Esophagus muscularis mucosa (tissue), 4 donors: ENCODE measurements around the gene TES. TPM values are rescaled to one million over a fixed set of nuclear protein-coding genes. Genes with fewer than 3 reads are reported as not detected.
A peak's percentile ranks its signal among the peaks of the same experiment; 100 is the strongest.

Experiments
- DNase-seq: peaks from one replicate; pipeline ENCODE4 v3.0.0-alpha.2; 2017; ENCODE audit errors: extremely low spot score
- H3K27ac ChIP-seq, 4 donors: fragments of 200-600 bp; sonication (generic); replicated peaks in 1 of 4; 1 replicate in 3 of 4; 2 replicates in 1 of 4; pipeline ENCODE4 v1.5.1; 2016 to 2019; ENCODE audit warnings: mild to moderate bottlenecking in 1 of 4
- H3K27me3 ChIP-seq, 4 donors: fragments of 200-600 bp; sonication (generic); one replicate each; pipeline versions ENCODE4 v1.5.1 to v1.6.0; 2016 to 2019
- H3K36me3 ChIP-seq, 4 donors: fragments of 200-600 bp; sonication (generic); one replicate each; pipeline ENCODE4 v1.5.1; 2016 to 2019
- H3K4me1 ChIP-seq, 4 donors: fragments of 200-600 bp; sonication (generic); one replicate each; pipeline ENCODE4 v1.5.1; 2016 to 2019
- H3K4me3 ChIP-seq, 4 donors: fragments of 200-600 bp; sonication (generic); 1 replicate in 2 of 4; 2 replicates in 2 of 4; pipeline ENCODE4 v1.5.1; 2016 to 2019; ENCODE audit warnings: mild to moderate bottlenecking in 4 of 4, moderate library complexity in 1 of 4
- H3K9me3 ChIP-seq, 4 donors: fragments of 200-600 bp; sonication (generic); 1 replicate in 3 of 4; 2 replicates in 1 of 4; pipeline ENCODE4 v1.5.1; 2016 to 2019
- EP300 ChIP-seq: sonication (generic); formaldehyde crosslinking; IDR thresholded peaks from one replicate; pipeline ENCODE4 v1.6.1; 2017; ENCODE audit warnings: antibody characterized with exemption
- POLR2A ChIP-seq: fragments of 450-650 bp; IDR thresholded peaks from one replicate; pipeline ENCODE4 v1.6.1; 2017; ENCODE audit warnings: antibody characterized with exemption, moderate library complexity, mild to moderate bottlenecking, low read depth
- POLR2AphosphoS5 ChIP-seq, 2 donors: sonication (generic); formaldehyde crosslinking; IDR thresholded peaks; one replicate each; pipeline ENCODE4 v1.6.1; 2017; ENCODE audit warnings: antibody characterized with exemption in 2 of 2
- WGBS: methylation state at CpG from one replicate; pipeline ENCODE4 v1.1.5; 2018; 5-methylcytosine and 5-hydroxymethylcytosine counted together
- intact Hi-C: fragments of 100-400 bp; cut with DNase I; formaldehyde crosslinking; loops from one replicate; pipeline ENCODE4 v1.15.1; 2023
- total RNA-seq, 4 donors: library from RNA; depleted of rRNA; stranded (reverse); fragments of >200 nt; gene quantifications; one replicate each; pipeline versions ENCODE4 v1.1.0 to v1.2.1, GENCODE V29; 2016
- TF ChIP-seq, protein P1 (sequence below), 3 experiments: fragments of 200-600 bp in 2 of 3; fragments of 450-650 bp in 1 of 3; sonication (generic) in 2 of 3; IDR thresholded peaks; one replicate each; pipeline ENCODE4 v1.5.1; 2017 to 2019; ENCODE audit warnings: antibody characterized with exemption in 3 of 3, mild to moderate bottlenecking in 2 of 3, moderate library complexity in 1 of 3

The TES gene
- total RNA-seq, 4 donors from 2014 or later = 213 to 356 (median 265) TPM

- intact Hi-C loops = no loop called here
- H3K27ac ChIP-seq = no peak overlapping the region
- peaks cover 0 to 8% (median 3%) of the 10 kb centered on the region in 4 donors for H3K4me1 ChIP-seq
- no peaks in the 10 kb centered on the region for H3K27me3 ChIP-seq
- WGBS = 94% methylated on average over 1 of the region's 1 CpG
- no peak for DNase-seq
- TF ChIP-seq EP300 (no peak), POLR2AphosphoS5 (IDR thresholded peaks at IDR 0.05) (no peak), POLR2A (no peak)
- TF ChIP-seq, protein P1, sequence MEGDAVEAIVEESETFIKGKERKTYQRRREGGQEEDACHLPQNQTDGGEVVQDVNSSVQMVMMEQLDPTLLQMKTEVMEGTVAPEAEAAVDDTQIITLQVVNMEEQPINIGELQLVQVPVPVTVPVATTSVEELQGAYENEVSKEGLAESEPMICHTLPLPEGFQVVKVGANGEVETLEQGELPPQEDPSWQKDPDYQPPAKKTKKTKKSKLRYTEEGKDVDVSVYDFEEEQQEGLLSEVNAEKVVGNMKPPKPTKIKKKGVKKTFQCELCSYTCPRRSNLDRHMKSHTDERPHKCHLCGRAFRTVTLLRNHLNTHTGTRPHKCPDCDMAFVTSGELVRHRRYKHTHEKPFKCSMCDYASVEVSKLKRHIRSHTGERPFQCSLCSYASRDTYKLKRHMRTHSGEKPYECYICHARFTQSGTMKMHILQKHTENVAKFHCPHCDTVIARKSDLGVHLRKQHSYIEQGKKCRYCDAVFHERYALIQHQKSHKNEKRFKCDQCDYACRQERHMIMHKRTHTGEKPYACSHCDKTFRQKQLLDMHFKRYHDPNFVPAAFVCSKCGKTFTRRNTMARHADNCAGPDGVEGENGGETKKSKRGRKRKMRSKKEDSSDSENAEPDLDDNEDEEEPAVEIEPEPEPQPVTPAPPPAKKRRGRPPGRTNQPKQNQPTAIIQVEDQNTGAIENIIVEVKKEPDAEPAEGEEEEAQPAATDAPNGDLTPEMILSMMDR (IDR thresholded peaks at IDR 0.05) = no peak
- no peaks in the 10 kb centered on the region for H3K9me3 ChIP-seq
- no peaks in the 10 kb centered on the region for H3K36me3 ChIP-seq
- H3K4me3 ChIP-seq = no peak overlapping the region
Measured at GRCh38 chr7:116206141-116206540, 4.2 kb upstream of the TES start.

DNA sequence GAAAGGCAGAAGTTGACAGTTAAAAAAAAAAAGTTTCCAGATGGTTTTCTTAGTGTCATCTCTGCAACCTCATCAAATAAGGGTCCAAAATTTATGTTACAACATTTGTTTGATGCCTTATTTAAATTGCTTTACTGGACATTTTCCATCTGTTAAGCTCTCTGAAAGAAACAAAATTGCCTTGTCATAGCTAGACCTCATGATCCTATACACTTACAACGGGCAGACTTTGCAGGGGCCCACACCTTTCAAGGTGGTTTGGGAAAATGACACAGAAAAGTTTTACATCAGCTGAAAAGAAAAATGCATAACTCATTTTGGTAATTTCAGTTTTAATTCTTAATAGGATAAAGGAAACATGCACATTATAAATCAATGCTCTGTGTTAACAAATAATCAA, 1.4 kb upstream of the TES start:
- H3K4me3 ChIP-seq = no peak overlapping the region
- no peak for DNase-seq
- H3K27ac ChIP-seq = no peak overlapping the region
- no peaks in the 10 kb centered on the region for H3K36me3 ChIP-seq
- no peak for TF ChIP-seq POLR2A
- no peak for TF ChIP-seq POLR2AphosphoS5 (IDR thresholded peaks at IDR 0.05)
- TF ChIP-seq EP300 = no peak
- TF ChIP-seq, protein P1 (IDR thresholded peaks at IDR 0.05) = no peak
- peaks cover 5 to 21% (median 16%) of the 10 kb centered on the region in 4 donors for H3K4me1 ChIP-seq
- H3K27me3 ChIP-seq = no peaks in the 10 kb centered on the region
- intact Hi-C loops = no loop called here
- H3K9me3 ChIP-seq = no peaks in the 10 kb centered on the region
- 71% methylated on average over 1 of the region's 1 CpG for whole genome bisulfite sequencing

DNA sequence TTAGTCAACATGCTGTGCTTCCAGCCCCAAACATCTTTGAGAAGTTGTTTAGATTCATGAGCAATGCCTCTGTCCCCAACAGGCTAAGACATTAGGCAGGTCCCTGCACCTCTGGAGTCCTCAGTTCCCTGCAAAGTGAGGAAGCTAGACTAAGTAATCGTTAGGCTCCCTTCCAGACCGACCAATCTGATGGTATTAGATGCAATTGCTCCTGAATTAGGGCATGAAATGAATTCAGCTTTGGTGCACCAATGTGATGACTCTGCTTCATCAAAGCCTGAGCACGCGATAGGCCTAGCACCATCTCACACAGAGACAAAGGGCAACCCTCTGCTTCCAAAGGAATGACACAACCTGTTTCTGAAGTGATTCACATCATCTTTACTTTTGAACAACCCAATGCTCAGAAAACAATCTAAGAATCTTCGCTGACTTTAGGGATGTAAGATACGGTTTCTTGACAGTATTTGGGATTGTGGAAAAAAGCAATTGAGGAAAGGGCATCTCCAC, 723 bp upstream of the TES start:
- Histone ChIP-seq H3K9me3 (no peaks in the 10 kb centered on the region), H3K4me1 (peaks cover 12 to 28% (median 22%) of the 10 kb centered on the region in 4 donors), H3K27ac (peak overlapping the region; percentile 94 to 97 (median 95)), H3K27me3 (no peaks in the 10 kb centered on the region), H3K36me3 (no peaks in the 10 kb centered on the region), H3K4me3 (peak overlapping the region in 2 of 4 donors; percentile 74 to 92)
- 95% methylated on average over 6 of the region's 6 CpGs for WGBS
- DNase-seq = no peak
- TF ChIP-seq EP300 (no peak), POLR2AphosphoS5 (IDR thresholded peaks at IDR 0.05) (no peak), POLR2A (no peak)
- TF ChIP-seq, protein P1 (IDR thresholded peaks at IDR 0.05) = no peak
- intact Hi-C loops = no loop called here

DNA sequence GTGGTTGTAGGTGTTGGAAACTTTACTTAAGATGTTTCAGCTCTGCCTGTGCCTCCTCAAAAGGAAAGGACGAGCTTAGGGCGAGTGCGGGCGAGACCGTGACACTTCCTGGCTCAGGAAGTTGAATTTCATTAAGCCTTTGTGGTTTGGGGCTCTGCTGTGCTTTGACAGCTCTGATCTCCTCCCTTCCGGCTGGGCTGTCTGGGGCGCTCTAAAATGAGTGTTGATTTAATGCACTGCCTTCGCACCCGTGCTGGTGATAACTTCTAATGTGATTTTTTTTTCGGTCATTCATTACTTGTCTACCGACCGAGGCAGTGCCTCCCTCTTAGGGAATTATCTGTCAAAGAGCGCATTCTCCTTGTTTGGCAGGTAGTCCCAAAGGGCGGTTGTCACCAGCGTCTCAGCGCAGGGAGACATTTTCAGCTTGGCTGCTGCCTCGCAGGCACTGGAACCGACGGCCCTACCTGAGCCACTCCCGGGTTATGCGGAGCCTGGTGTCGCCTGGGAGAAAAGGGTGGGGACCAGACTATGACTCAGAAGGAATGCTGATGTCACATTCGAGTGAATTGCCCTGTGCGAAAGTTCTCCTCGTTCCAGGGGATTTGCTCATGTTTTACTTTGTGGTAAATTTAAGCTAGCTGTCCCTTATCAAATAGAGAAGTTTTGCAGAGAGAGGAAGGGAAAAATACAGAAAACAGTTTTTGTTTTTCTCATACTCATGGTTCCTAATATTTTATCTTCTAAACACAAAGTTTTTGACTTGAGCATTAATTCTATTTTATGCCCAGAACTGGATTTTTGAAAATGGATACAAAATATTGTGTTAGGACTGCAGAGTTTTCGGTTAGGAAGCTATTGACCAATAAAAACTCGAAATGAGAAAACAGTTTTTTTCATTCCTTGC, 920 bp downstream of the TES start:
- Histone ChIP-seq H3K27me3 (no peaks in the 10 kb centered on the region), H3K4me1 (peaks cover 19 to 43% (median 38%) of the 10 kb centered on the region in 4 donors), H3K36me3 (no peaks in the 10 kb centered on the region), H3K9me3 (no peaks in the 10 kb centered on the region), H3K27ac (peak overlapping the region; percentile 94 to 97 (median 95)), H3K4me3 (peak overlapping the region; percentile 74 to 92 (median 90))
- TF ChIP-seq, protein P1 (IDR thresholded peaks at IDR 0.05) = no peak
- peak; percentile 96 to 99 for TF ChIP-seq POLR2AphosphoS5 (IDR thresholded peaks at IDR 0.05)
- peak; percentile 80 for TF ChIP-seq POLR2A
- peak; percentile 93 for DNase-seq
- intact Hi-C loops = no loop called here
- 2% methylated on average over 25 of the region's 27 CpGs for WGBS
